GM23248 (cell line): ENCODE measurements around the gene HMGN4. TPM values are rescaled to one million over a fixed set of nuclear protein-coding genes. Genes with fewer than 3 reads are reported as not detected.

Experiments
- DNase-seq: peaks from one replicate; pipeline ENCODE4 v3.0.0-alpha.2; 2015
- H2AFZ ChIP-seq: fragments of 200-600 bp; sonication (generic); 2 replicates; pipeline ENCODE4 v1.6.1; 2016; ENCODE audit warnings: antibody characterized with exemption
- H3F3A ChIP-seq: fragments of 200-600 bp; sonication (generic); 2 replicates; pipeline ENCODE4 v1.6.1; 2016; ENCODE audit warnings: mild to moderate bottlenecking, antibody characterized with exemption, mixed run types; ENCODE audit not compliant: insufficient read depth
- H3K27ac ChIP-seq: fragments of 200-600 bp; sonication (generic); 2 replicates; pipeline ENCODE4 v1.5.1; 2016; ENCODE audit warnings: mild to moderate bottlenecking
- H3K27me3 ChIP-seq: fragments of 200-600 bp; sonication (generic); replicated peaks from 2 replicates; pipeline ENCODE4 v1.6.1; 2016; ENCODE audit warnings: mild to moderate bottlenecking; ENCODE audit not compliant: insufficient read depth
- H3K36me3 ChIP-seq: fragments of 200-600 bp; sonication (generic); 2 replicates; pipeline ENCODE4 v1.6.1; 2016; ENCODE audit warnings: low read depth, mild to moderate bottlenecking
- H3K4me1 ChIP-seq: fragments of 200-600 bp; sonication (generic); 2 replicates; pipeline ENCODE4 v1.6.1; 2016; ENCODE audit warnings: mild to moderate bottlenecking; ENCODE audit not compliant: insufficient read depth
- H3K4me2 ChIP-seq: fragments of 200-600 bp; sonication (generic); one replicate; pipeline ENCODE4 v1.6.1; 2016; ENCODE audit warnings: mild to moderate bottlenecking; ENCODE audit not compliant: unreplicated experiment
- H3K4me3 ChIP-seq: fragments of 200-600 bp; sonication (generic); 2 replicates; pipeline ENCODE4 v1.5.1; 2016; ENCODE audit warnings: mild to moderate bottlenecking
- H3K79me2 ChIP-seq: fragments of 200-600 bp; sonication (generic); 2 replicates; pipeline ENCODE4 v1.6.1; 2016; ENCODE audit warnings: mild to moderate bottlenecking; ENCODE audit not compliant: insufficient read depth
- H3K9ac ChIP-seq: fragments of 200-600 bp; sonication (generic); 2 replicates; pipeline ENCODE4 v1.6.1; 2016; ENCODE audit warnings: mild to moderate bottlenecking
- H3K9me2 ChIP-seq: fragments of 200-600 bp; sonication (generic); 2 replicates; pipeline ENCODE4 v1.6.1; 2016; ENCODE audit warnings: mixed run types, mild to moderate bottlenecking, moderate library complexity; ENCODE audit not compliant: insufficient read depth
- H3K9me3 ChIP-seq: fragments of 200-600 bp; sonication (generic); one replicate; pipeline ENCODE4 v1.6.1; 2017; ENCODE audit warnings: low read depth
- H4K20me1 ChIP-seq: fragments of 200-600 bp; sonication (generic); 2 replicates; pipeline ENCODE4 v1.6.0; 2016; ENCODE audit not compliant: insufficient read depth
- EZH2 ChIP-seq: fragments of 200-600 bp; sonication (generic); IDR thresholded peaks from 2 replicates; pipeline ENCODE4 v1.6.1; 2018; ENCODE audit warnings: antibody characterized with exemption, mild to moderate bottlenecking; ENCODE audit not compliant: insufficient read depth, poor library complexity, severe bottlenecking
- EZH2phosphoT487 ChIP-seq: fragments of 200-600 bp; sonication (generic); IDR thresholded peaks from 2 replicates; pipeline ENCODE4 v1.6.1; 2018; ENCODE audit warnings: antibody characterized with exemption, moderate library complexity, mild to moderate bottlenecking, low read depth; ENCODE audit not compliant: insufficient read depth
- WGBS, 2 experiments: methylation state at CpG; one replicate each; pipeline ENCODE4 v1.1.6; 2015 to 2017; ENCODE audit warnings: low lambda C conversion rate in 2 of 2, low coverage in 1 of 2; ENCODE audit errors: missing lambda C conversion rate in 2 of 2; 5-methylcytosine and 5-hydroxymethylcytosine counted together
- in situ Hi-C: fragments of 300-500 bp; cut with MboI; formaldehyde crosslinking; loops from 2 replicates; pipeline ENCODE4 v1.15.0; 2020
- polyA plus RNA-seq: library from polyadenylated mRNA; unstranded; fragments of >200 nt; fragmentation: Nextera tagmentation; extraction: Ambion mirVana; gene quantifications from 2 replicates; pipeline ENCODE4 v1.2.1, GENCODE V29; 2016
- total RNA-seq: library from RNA; depleted of rRNA; stranded (reverse); fragments of >200 nt; shearing (Covaris generic); gene quantifications from 2 replicates; pipeline ENCODE4 v1.2.3, GENCODE V29; 2014

Gene HMGN4
- total and polyA plus RNA-seq, 2 experiments from 2014 or later, result 67.1 to 87.2 TPM

GRCh38 chr6:26578741-26579140 is 40.6 kb downstream of the HMGN4 start:
- H3K9me3 ChIP-seq, result no peaks in the 10 kb centered on the region
- no peak overlapping the region for H2AFZ ChIP-seq
- in situ Hi-C loops, result no loop called here
- no peaks in the 10 kb centered on the region for H3K4me1 ChIP-seq
- no peaks in the 10 kb centered on the region for H4K20me1 ChIP-seq
- no peak for TF ChIP-seq EZH2
- TF ChIP-seq EZH2phosphoT487, result no peak
- H3K9me2 ChIP-seq, result no peaks in the 10 kb centered on the region
- H3K4me2 ChIP-seq, result no peak overlapping the region
- peaks cover 6% of the 10 kb centered on the region; the same call in 1 of the 2 replicates for H3F3A ChIP-seq
- H3K27me3 ChIP-seq, result no peaks in the 10 kb centered on the region
- WGBS, 2 experiments, result 94 to 95% methylated on average over 1 of the region's 1 CpG
- no peak overlapping the region for H3K27ac ChIP-seq
- H3K79me2 ChIP-seq, result no peaks in the 10 kb centered on the region
- no peak overlapping the region for H3K9ac ChIP-seq
- H3K4me3 ChIP-seq, result no peak overlapping the region
- DNase-seq, result no peak
- H3K36me3 ChIP-seq, result no peaks in the 10 kb centered on the region

- Histone ChIP-seq H3K9ac (no peak overlapping the region), H3K4me2 (no peak overlapping the region), H3K4me3 (no peak overlapping the region), H3K79me2 (no peaks in the 10 kb centered on the region), H3K4me1 (no peaks in the 10 kb centered on the region), H3K9me2 (no peaks in the 10 kb centered on the region), H3F3A (peaks cover 5% of the 10 kb centered on the region; the same call in 1 of the 2 replicates), H3K27ac (no peak overlapping the region), H2AFZ (no peak overlapping the region), H4K20me1 (no peaks in the 10 kb centered on the region), H3K36me3 (no peaks in the 10 kb centered on the region), H3K9me3 (no peaks in the 10 kb centered on the region), H3K27me3 (0 out of 2 replicates have a peak, but pooled peaks cover 7% of the 10 kb centered on the region)
- TF ChIP-seq EZH2 (no peak), EZH2phosphoT487 (no peak)
- 51 to 54% methylated on average over 4 of the region's 4 CpGs for WGBS, 2 experiments
- DNase-seq, result no peak
- in situ Hi-C loops, result no loop called here
These were observed 43.2 kb downstream of the HMGN4 start for GRCh38 chr6:26581164-26581915.

- no peak for DNase-seq
- no peak overlapping the region for H3K4me3 ChIP-seq
- 84 to 86% methylated on average over 21 of the region's 21 CpGs for whole genome bisulfite sequencing, 2 experiments
- H2AFZ ChIP-seq, result no peak overlapping the region
- in situ Hi-C loops, result no loop called here
- H3K9me3 ChIP-seq, result no peaks in the 10 kb centered on the region
- H3F3A ChIP-seq, result 0 out of 2 replicates have a peak, but pooled peaks cover under 1% of the 10 kb centered on the region
- no peaks in the 10 kb centered on the region for H3K4me1 ChIP-seq
- no peaks in the 10 kb centered on the region for H4K20me1 ChIP-seq
- H3K27me3 ChIP-seq, result peaks cover 7% of the 10 kb centered on the region
- H3K4me2 ChIP-seq, result no peak overlapping the region
- no peak overlapping the region for H3K27ac ChIP-seq
- no peaks in the 10 kb centered on the region for H3K79me2 ChIP-seq
- no peak for TF ChIP-seq EZH2phosphoT487
- no peaks in the 10 kb centered on the region for H3K36me3 ChIP-seq
- no peaks in the 10 kb centered on the region for H3K9me2 ChIP-seq
- H3K9ac ChIP-seq, result no peak overlapping the region
These were observed 50.8 kb downstream of the HMGN4 start for GRCh38 chr6:26588965-26589364.

- WGBS, 2 experiments, result 45 to 47% methylated on average over 4 of the region's 4 CpGs
- H3K4me3 ChIP-seq, result no peak overlapping the region
These were observed 54.5 kb downstream of the HMGN4 start for GRCh38 chr6:26592649-26593048.

More at GRCh38 chr6:26592649-26593048, 54.5 kb downstream of the HMGN4 start:
- Histone ChIP-seq H3K9me3 (no peaks in the 10 kb centered on the region), H3K9me2 (no peaks in the 10 kb centered on the region), H3K79me2 (peaks cover 9% of the 10 kb centered on the region), H2AFZ (no peak overlapping the region), H3K27me3 (no peaks in the 10 kb centered on the region; the same call in none of the 2 replicates), H4K20me1 (no peaks in the 10 kb centered on the region), H3K27ac (no peak overlapping the region), H3K9ac (no peak overlapping the region), H3K4me2 (no peak overlapping the region), H3F3A (peaks cover 25% of the 10 kb centered on the region; the same call in 1 of the 2 replicates), H3K4me1 (0 out of 2 replicates have a peak, but pooled peaks cover 5% of the 10 kb centered on the region), H3K36me3 (no peaks in the 10 kb centered on the region)
- DNase-seq, result no peak
- TF ChIP-seq EZH2phosphoT487 (no peak), EZH2 (no peak)
- in situ Hi-C loops, result no loop called here
